Adipose tissue (tissue), 3 donors: ENCODE measurements around the gene LIM2. TPM values are rescaled to one million over a fixed set of nuclear protein-coding genes. Genes with fewer than 3 reads are reported as not detected.

Experiments used
- H3K27ac ChIP-seq: one replicate; pipeline ENCODE4 v1.5.1; 2013; ENCODE audit warnings: low read depth, low read length
- WGBS, 3 donors: extraction: QIAGEN DNeasy Blood & Tissue Kit; methylation state at CpG; one replicate each; pipeline ENCODE4 v1.1.7; 2013; 5-methylcytosine and 5-hydroxymethylcytosine counted together
- polyA plus RNA-seq, 3 donors: library from polyadenylated mRNA; stranded (reverse); fragments of 200-250 nt; gene quantifications; one replicate each; pipeline ENCODE4 v1.2.3, GENCODE V29; 2013
- donor health status: healthy with polysubstance abuse.
- donor health status: Bipolar disorder and iron deficiency.
- donor health status: healthy.

The LIM2 gene
- polyA plus RNA-seq, 3 donors = not detected

- 78 to 89% (median 86%) methylated on average over 10 of the region's 10 CpGs for WGBS, 3 donors
Measured at GRCh38 chr19:51347209-51347928, 40.4 kb downstream of the LIM2 start.

GRCh38 chr19:51346742-51347141 is 41.0 kb downstream of the LIM2 start:
- no peak overlapping the region for H3K27ac ChIP-seq
- WGBS, 3 donors = 88 to 95% (median 92%) methylated on average over 17 of the region's 17 CpGs

More at GRCh38 chr19:51347209-51347928, 40.4 kb downstream of the LIM2 start:
- H3K27ac ChIP-seq = no peak overlapping the region

- no peak overlapping the region for H3K27ac ChIP-seq
- WGBS, 3 donors = 95 to 97% (median 96%) methylated on average over 9 of the region's 9 CpGs
Measured at GRCh38 chr19:51345076-51345620, 42.6 kb downstream of the LIM2 start.

GRCh38 chr19:51342631-51343569 is 44.9 kb downstream of the LIM2 start:
- no peak overlapping the region for H3K27ac ChIP-seq
- WGBS, 3 donors = 46 to 55% (median 50%) methylated on average over 9 of the region's 9 CpGs

DNA sequence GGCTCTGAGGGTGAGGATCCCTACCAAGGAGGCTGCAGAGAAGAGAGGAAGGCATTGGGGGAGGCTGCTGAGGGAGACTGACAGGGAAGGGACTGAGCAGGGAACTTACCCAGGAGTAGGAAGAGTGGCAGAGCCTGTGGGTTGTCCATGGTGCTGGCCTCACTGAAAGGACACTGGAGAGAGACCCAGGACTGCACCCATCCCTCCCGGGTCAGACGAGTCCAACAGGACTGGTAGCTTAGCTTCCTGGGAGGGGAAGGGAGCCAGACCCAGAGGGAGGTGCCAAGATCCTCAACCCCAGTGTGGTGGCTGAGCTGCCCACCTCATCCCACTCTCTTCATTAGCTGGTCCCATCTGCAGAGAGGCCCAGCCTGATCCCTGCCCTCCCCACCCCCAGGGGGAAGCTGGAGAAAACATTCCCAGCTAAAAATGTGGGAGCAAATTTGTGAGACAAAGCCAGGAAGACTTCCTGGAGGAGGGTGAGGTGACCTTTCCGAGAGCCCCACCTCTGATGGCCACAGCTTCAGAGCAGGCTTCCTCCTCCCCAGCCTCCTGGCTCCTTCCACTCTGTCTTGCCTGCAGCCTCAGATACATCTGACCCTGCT is 45.7 kb downstream of the LIM2 start, which contains the start of gene VSIG10L:
Gene VSIG10L, minus strand, starts transcription at position 164 of the 605 bp plus-strand sequence. Its CDS starts 15 bp downstream, at position 149.
- WGBS, 3 donors = 47 to 100% (median 58%) methylated on average over 1 to 3 of the region's 3 CpGs
- H3K27ac ChIP-seq = no peak within 1 kb of the TSS

- 90 to 96% (median 95%) methylated on average over 18 of the region's 18 CpGs for WGBS, 3 donors
- H3K27ac ChIP-seq = no peak overlapping the region
Measured at GRCh38 chr19:51341066-51341465, 46.7 kb downstream of the LIM2 start.

DNA sequence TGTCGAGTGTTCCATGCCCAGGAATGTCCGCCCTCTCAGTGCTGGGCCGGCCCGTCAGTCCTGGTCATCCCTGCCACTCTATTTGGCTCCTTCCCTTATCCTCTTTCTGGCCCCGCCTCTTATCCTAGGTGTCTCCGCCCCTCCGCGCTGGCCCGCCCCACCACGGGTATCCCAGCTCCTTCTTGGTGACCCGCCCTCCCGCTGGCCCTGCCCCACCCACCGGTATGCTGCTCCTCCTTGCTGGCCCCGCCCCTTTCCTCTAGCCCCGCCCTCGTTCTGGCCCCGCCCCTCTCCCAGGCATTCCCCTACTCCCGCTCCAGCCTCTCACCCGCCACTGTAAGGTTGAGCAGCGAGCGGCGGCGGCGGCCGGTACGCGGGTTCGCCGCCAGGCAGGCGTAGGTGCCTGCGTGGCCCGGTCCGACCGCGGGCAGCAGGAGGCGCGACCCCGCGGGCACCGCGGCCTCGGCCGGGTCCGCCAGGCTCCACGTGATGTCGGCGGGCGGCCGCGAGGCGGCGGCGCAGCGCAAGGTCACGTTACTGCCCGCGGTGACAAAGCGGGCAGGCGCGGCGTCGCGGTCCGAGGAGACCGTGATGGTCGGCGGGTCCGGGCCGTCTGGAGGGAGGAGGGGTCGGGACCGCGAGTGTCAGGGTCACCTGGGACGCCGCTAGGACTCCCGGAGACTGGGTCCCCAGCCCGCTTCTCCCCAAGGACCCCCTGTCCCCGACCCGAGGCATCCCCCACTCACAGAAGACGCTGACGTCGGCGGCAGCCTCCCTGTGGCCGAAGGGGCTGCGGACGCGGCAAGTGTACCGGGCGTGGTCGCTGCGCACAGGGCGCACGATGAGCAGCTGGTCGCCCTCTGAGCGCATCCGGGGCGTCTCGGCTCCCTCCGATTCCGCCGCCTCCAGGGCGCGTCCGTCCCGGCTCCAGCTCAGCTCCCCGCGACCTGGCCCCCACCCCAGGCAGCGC is 47.8 kb downstream of the LIM2 start:
- no peak overlapping the region for H3K27ac ChIP-seq
- WGBS, 3 donors = 0 to 4% (median 2%) methylated on average over 94 to 107 of the region's 107 CpGs

- 0 to 1% (median 0%) methylated on average over 10 of the region's 10 CpGs for WGBS, 3 donors
- H3K27ac ChIP-seq = no peak overlapping the region
Measured at GRCh38 chr19:51339313-51339686, 48.5 kb downstream of the LIM2 start.

DNA sequence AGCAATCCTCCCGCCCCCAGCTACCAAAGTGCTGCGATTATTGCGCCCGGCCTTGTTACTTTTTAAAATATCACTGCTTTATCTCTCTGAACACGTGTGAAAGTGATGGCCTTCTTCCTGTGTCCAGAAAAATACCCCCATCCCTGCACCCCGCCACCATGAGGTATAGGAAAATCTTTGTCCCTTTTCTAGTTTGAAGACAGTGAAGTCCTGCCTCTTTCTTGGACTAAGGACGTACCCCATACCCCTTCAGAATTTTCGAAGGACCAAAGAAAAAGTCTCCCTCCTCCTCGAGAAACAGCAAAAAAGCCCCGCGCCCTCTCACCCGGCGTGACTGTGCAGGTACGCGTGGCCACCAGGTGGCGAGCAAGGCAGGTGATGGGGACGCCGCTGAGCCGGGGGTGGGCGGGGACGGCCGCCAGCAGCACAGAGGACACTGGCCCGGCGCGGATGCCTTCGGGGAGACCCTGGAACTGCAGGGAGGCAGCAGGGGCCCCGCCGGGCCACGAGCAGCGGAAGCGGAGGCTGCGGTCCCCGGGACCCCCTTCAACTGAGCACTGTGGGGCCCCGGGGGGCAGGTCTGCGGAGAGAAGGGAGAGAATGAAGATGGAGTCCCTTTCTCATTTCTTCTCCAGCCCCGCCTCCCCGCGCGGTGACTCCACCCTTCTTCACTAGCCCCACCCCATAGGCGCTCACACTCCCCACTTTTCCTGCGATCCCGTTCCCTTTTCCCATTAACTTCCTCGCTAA is 49.0 kb downstream of the LIM2 start:
- H3K27ac ChIP-seq = no peak overlapping the region
- 4% methylated on average over 30 to 43 of the region's 43 CpGs for WGBS, 3 donors

- WGBS, 3 donors = 80 to 91% (median 86%) methylated on average over 17 to 19 of the region's 19 CpGs
- no peak overlapping the region for H3K27ac ChIP-seq
Measured at GRCh38 chr19:51337861-51338562, 49.8 kb downstream of the LIM2 start.

DNA sequence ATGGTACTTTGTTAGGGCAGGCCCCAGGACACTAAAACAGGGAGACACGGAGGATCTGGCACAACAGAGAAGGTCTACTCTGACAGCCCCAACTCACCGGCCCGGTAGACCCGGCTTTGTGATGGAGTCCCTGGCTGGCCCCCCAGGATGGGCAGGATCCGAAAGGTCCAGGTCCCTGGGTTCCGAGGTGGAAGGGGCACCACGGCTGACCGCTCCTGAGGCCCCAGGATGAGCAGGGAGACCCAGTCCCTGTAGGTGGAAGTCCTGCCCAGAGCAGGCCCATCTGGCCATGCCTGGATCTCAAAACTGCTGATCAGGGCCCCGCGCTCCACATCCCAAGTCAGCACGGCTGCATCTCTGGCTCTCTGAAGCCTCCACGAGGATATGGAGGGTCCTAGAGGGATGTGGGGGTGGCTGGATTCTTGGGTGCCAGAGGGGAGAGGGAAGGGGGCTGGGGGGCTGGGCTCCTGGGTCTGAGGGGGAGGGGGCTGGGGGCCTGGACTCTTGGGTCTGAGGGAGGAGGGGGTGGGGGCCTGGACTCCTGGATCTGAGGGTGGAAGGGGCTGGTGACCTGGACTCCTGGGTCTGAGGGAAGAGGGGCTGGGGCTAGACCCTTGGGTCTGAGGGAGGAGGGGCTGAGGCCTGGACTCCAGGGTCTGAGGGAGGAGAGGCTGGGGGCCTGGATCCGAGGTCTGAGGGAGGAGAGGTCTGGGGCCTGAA is 50.5 kb downstream of the LIM2 start:
- 90 to 95% (median 93%) methylated on average over 13 of the region's 13 CpGs for WGBS, 3 donors
- H3K27ac ChIP-seq = no peak overlapping the region

- H3K27ac ChIP-seq = no peak overlapping the region
- WGBS, 3 donors = 86 to 93% (median 91%) methylated on average over 11 to 13 of the region's 13 CpGs
Measured at GRCh38 chr19:51333836-51334460, 53.8 kb downstream of the LIM2 start.

- WGBS, 3 donors = 84 to 92% (median 89%) methylated on average over 6 of the region's 6 CpGs
- H3K27ac ChIP-seq = no peak overlapping the region
Measured at GRCh38 chr19:51331716-51332115, 56.1 kb downstream of the LIM2 start.

- 65 to 79% (median 66%) methylated on average over 3 of the region's 3 CpGs for WGBS, 3 donors
- no peak overlapping the region for H3K27ac ChIP-seq
Measured at GRCh38 chr19:51331193-51331592, 56.6 kb downstream of the LIM2 start.

DNA sequence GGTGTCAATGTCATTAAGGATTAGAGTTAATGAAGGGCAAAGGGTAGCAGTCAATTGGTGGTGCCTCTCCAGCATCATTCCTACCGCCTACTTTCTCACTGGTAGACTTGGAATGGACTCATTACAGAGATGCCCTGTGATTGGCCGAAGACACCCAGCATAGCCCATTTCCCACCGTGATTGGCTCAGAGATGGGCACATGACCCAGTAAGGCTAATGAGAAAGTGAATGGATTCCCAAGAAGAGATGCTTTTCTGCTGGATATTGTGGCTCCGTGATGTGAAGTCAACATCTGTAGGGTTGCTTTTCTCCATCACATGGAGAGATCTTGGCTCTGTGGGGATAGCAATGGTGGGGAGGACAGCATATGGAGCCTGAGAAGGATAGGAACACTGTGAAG is 57.4 kb downstream of the LIM2 start:
- WGBS, 3 donors = 92 to 97% (median 96%) methylated on average over 4 of the region's 4 CpGs
- H3K27ac ChIP-seq = no peak overlapping the region
